K562 (cell line): Measurements from ENCODE around the gene GPR3. TPM values are rescaled to one million over a fixed set of nuclear protein-coding genes. Genes with fewer than 3 reads are reported as not detected.

ENCODE experiments used
- ATAC-seq: fragments of 200-7000 bp; cut with Tn5 transposase; 3 replicates; pipeline ENCODE4 v1.9.1; 2020; ENCODE audit warnings: moderate library complexity
- BruUV-seq: library from RNA; stranded (reverse); fragments of 400-500 nt; replicated peaks from 2 replicates; lab custom pipeline; 2021; lab: Mats Ljungman, UMichigan
- CTCF ChIA-PET: fragments of 300-600 bp; formaldehyde crosslinking; extraction: SDS; loops from one replicate; lab custom pipeline; 2021; ENCODE audit warnings: low intra/inter-chr PET ratio; lab: Yijun Ruan, JAX
- POLR2A ChIA-PET: fragments of 300-600, 350-650 bp; sonication (Branson Sonifier 250); formaldehyde crosslinking; extraction: SDS; loops from one replicate; lab custom pipeline; 2021; ENCODE audit warnings: antibody characterized with exemption, inconsistent platforms; lab: Yijun Ruan, JAX
- DNase-seq, 4 experiments: peaks; one replicate each; pipeline versions ENCODE4 v3.0.0 to v3.0.0-alpha.2; 2011 to 2018; ENCODE audit warnings: low spot score in 3 of 4, mixed read lengths in 3 of 4; ENCODE audit errors: extremely low read depth in 1 of 4
- FAIRE-seq: peaks from 2 replicates; lab custom pipeline; 2011; peaks lifted over from hg19 to GRCh38; lab: Jason Lieb, UNC
- H2AFZ ChIP-seq: 2 replicates; pipeline ENCODE4 v1.6.0; 2011; ENCODE audit warnings: low read depth, low read length, control low read depth, inconsistent platforms
- H3K27ac ChIP-seq: fragments of 200-600 bp; 3 replicates; pipeline ENCODE4 v1.8.0; 2011; ENCODE audit warnings: low read depth, mild to moderate bottlenecking, control low read depth, inconsistent platforms, low read length, moderate library complexity, mixed read lengths; ENCODE audit errors: extremely low read depth
- H3K27me3 ChIP-seq, 2 experiments: fragments of 300-600 bp in 1 of 2; 2 replicates in 1 of 2; 3 replicates in 1 of 2; pipeline versions ENCODE4 v1.6.0 to v1.8.0; 2011; ENCODE audit warnings: inconsistent platforms in 2 of 2, low read length in 2 of 2, mild to moderate bottlenecking in 1 of 2, mixed read lengths in 1 of 2, moderate library complexity in 1 of 2; ENCODE audit not compliant: control insufficient read depth in 2 of 2, insufficient read depth in 2 of 2
- H3K36me3 ChIP-seq: fragments of 300-600 bp; 3 replicates; pipeline ENCODE4 v1.8.0; 2011; ENCODE audit warnings: mild to moderate bottlenecking, low read length, inconsistent platforms; ENCODE audit not compliant: control insufficient read depth, insufficient read depth
- H3K4me1 ChIP-seq, 2 experiments: fragments of 200-600 bp in 1 of 2; replicated peaks in 1 of 2; 2 replicates in 1 of 2; 3 replicates in 1 of 2; pipeline versions ENCODE4 v1.5.1 to v1.8.0; 2011; ENCODE audit warnings: inconsistent platforms in 2 of 2, low read length in 2 of 2, mild to moderate bottlenecking in 1 of 2, mixed read lengths in 1 of 2, moderate library complexity in 1 of 2; ENCODE audit not compliant: control insufficient read depth in 2 of 2, insufficient read depth in 2 of 2
- H3K4me2 ChIP-seq: 2 replicates; pipeline ENCODE4 v1.6.1; 2011; ENCODE audit warnings: low read length, control low read depth, inconsistent platforms, mixed read lengths; ENCODE audit not compliant: insufficient read depth
- H3K4me3 ChIP-seq: fragments of 200-600 bp; sonication (generic), shearing (Covaris generic); 2 replicates; pipeline ENCODE4 v1.5.1; 2016; ENCODE audit warnings: control low read depth, inconsistent platforms
- H3K79me2 ChIP-seq: fragments of 200-600 bp; 3 replicates; pipeline ENCODE4 v1.8.0; 2011; ENCODE audit warnings: low read length, inconsistent platforms; ENCODE audit not compliant: control insufficient read depth, insufficient read depth
- H3K9ac ChIP-seq, 2 experiments: 2 replicates each; pipeline versions ENCODE4 v1.6.0 to v1.6.1; 2011; ENCODE audit warnings: low read depth in 2 of 2, low read length in 2 of 2, control low read depth in 1 of 2, inconsistent platforms in 1 of 2, mild to moderate bottlenecking in 1 of 2, mixed read lengths in 1 of 2; ENCODE audit not compliant: insufficient read depth in 1 of 2
- H3K9me1 ChIP-seq: one replicate; pipeline ENCODE4 v1.6.0; 2011; ENCODE audit warnings: inconsistent platforms, mild to moderate bottlenecking, low read length, moderate library complexity; ENCODE audit not compliant: control insufficient read depth, insufficient read depth
- H3K9me3 ChIP-seq: replicated peaks from 2 replicates; pipeline ENCODE4 v1.5.1; 2011; ENCODE audit warnings: low read depth, low read length, inconsistent platforms; ENCODE audit not compliant: control insufficient read depth, insufficient read depth
- H4K20me1 ChIP-seq: replicated peaks from 2 replicates; pipeline ENCODE4 v1.6.1; 2011; ENCODE audit warnings: low read length, inconsistent platforms, mixed read lengths; ENCODE audit not compliant: control insufficient read depth, insufficient read depth
- CCNT2 ChIP-seq: IDR thresholded peaks from 2 replicates; pipeline ENCODE4 v1.6.1; 2011; ENCODE audit warnings: borderline replicate concordance, low read depth, mild to moderate bottlenecking, moderate library complexity, mixed read lengths, low read length; ENCODE audit not compliant: insufficient read length; ENCODE audit errors: extremely low read depth
- CEBPB ChIP-seq: fragments of 450-650 bp; IDR thresholded peaks from 2 replicates; pipeline ENCODE4 v1.6.1; 2016; ENCODE audit warnings: missing genetic modification characterization, missing compliant biosample characterization
- DDX20 ChIP-seq: fragments of 450-650 bp; IDR thresholded peaks from 2 replicates; pipeline ENCODE4 v1.6.1; 2016; ENCODE audit warnings: missing genetic modification characterization, low read depth, mild to moderate bottlenecking, missing compliant biosample characterization, moderate library complexity
- ETV1 ChIP-seq: fragments of 450-650 bp; conservative IDR thresholded peaks from 2 replicates; pipeline ENCODE4 v1.6.1; 2016; ENCODE audit warnings: missing genetic modification characterization, control low read depth, low read depth, missing compliant biosample characterization
- MAX ChIP-seq: sonication (generic); formaldehyde crosslinking; IDR thresholded peaks from 2 replicates; pipeline ENCODE4 v1.9.0; 2022; ENCODE audit warnings: mild to moderate bottlenecking, missing genetic modification reagents
- MIER1 ChIP-seq: fragments of 450-650 bp; IDR thresholded peaks from 2 replicates; pipeline ENCODE4 v1.6.1; 2016; ENCODE audit warnings: antibody characterized with exemption, mild to moderate bottlenecking, low read depth
- NFRKB ChIP-seq: fragments of 450-650 bp; IDR thresholded peaks from 2 replicates; pipeline ENCODE4 v1.6.1; 2016; ENCODE audit warnings: low read depth
- STAT5B ChIP-seq: fragments of 250-450 bp; sonication (Bioruptor Pico); IDR thresholded peaks from 2 replicates; pipeline ENCODE4 v1.8.0; 2021; ENCODE audit warnings: mild to moderate bottlenecking, inconsistent platforms
- TBP ChIP-seq: optimal IDR thresholded peaks from 2 replicates; pipeline ENCODE3; 2011; ENCODE audit warnings: low read depth, low read length, improper control_type of control experiment
- ZBTB33 ChIP-seq: sonication (generic); formaldehyde crosslinking; IDR thresholded peaks from 2 replicates; pipeline ENCODE4 v1.8.1; 2023; ENCODE audit warnings: mild to moderate bottlenecking, missing genetic modification reagents
- ZNF445 ChIP-seq: fragments of 250-450 bp; sonication (Bioruptor Pico); IDR thresholded peaks from 2 replicates; pipeline ENCODE4 v1.4.0; 2020; ENCODE audit warnings: low read depth, mild to moderate bottlenecking, moderate library complexity
- WGBS: fragments of 100-300 bp; shearing (Covaris generic); methylation state at CpG from one replicate; pipeline ENCODE4 v1.1.6; 2016; ENCODE audit warnings: low coverage, mixed read lengths; ENCODE audit not compliant: insufficient coverage; ENCODE audit errors: missing lambda C conversion rate; 5-methylcytosine and 5-hydroxymethylcytosine counted together
- in situ Hi-C: fragments of 300-500 bp; cut with MboI; formaldehyde crosslinking; loops from 4 replicates; pipeline ENCODE4 v1.15.0; 2018; ENCODE audit warnings: inconsistent platforms, mixed read lengths
- intact Hi-C: fragments of 100-400 bp; cut with micrococcal nuclease; formaldehyde crosslinking; loops from 2 replicates; pipeline ENCODE4 v1.14.2; 2022
- polyA plus RNA-seq, 8 experiments: library from polyadenylated mRNA; depleted of rRNA in 4 of 8; stranded (reverse) in 5 of 8; unstranded in 3 of 8; fragments of >200 nt; fragmentation: Nextera tagmentation in 2 of 8; fragmentation: Illumina TruSeq in 1 of 8; extraction: Ambion mirVana in 2 of 8; extraction: Trizol in 1 of 8; gene quantifications; 2 replicates each; pipeline versions ENCODE4 v1.2.1 to v1.2.3, GENCODE V29; 2011 to 2014; ENCODE audit warnings: inconsistent platforms in 1 of 8, missing spikeins in 1 of 8
- total RNA-seq, 7 experiments: library from RNA; depleted of rRNA in 6 of 7; stranded (reverse); fragments of >200 nt in 6 of 7; fragmentation: Illumina TruSeq in 2 of 7; extraction: Trizol in 2 of 7; gene quantifications; 2 replicates each; pipeline versions ENCODE4 v1.2.1 to v1.2.3, GENCODE V29; 2011 to 2021; ENCODE audit warnings: low replicate concordance in 1 of 7

The GPR3 gene
- total and polyA plus RNA-seq, 9 of the 15 experiments (the other 6 are each of a cell fraction or from before 2014, with no cell fraction given) = 0.24 to 11.5 (median 3.7) TPM

- no TSS peak for BruUV-seq
- H3K4me1 ChIP-seq = peaks cover 18 to 64% of the 10 kb centered on the region in 2 experiments
- no peaks in the 10 kb centered on the region for H3K27me3 ChIP-seq
- ATAC-seq (peak; percentile 40), DNase-seq (peak; percentile 50 to 87 (median 74)), FAIRE-seq (peak; percentile 23)
- no peaks in the 10 kb centered on the region for H3K9me1 ChIP-seq
- H3K9ac ChIP-seq = peak overlapping the region in 1 of 2 experiments; percentile 87; a peak in 2 of 4 replicates
- no peak overlapping the region for H3K27ac ChIP-seq
- WGBS = 40% methylated on average over 53 of the region's 71 CpGs
- no peaks in the 10 kb centered on the region for H3K79me2 ChIP-seq
- H3K4me3 ChIP-seq = peak overlapping the region; percentile 30
- ChIA-PET CTCF (no interaction called here), POLR2A (interaction anchor here (0.6 to 0.9 kb wide), 3 partner anchors 10 to 75 kb away, joined by 3 to 5 read pairs (median 3); no protein-coding TSS in a partner anchor)
- peaks cover 10% of the 10 kb centered on the region; the same call in 1 of the 2 replicates for H4K20me1 ChIP-seq
- peak overlapping the region; percentile 86 for H2AFZ ChIP-seq
- H3K4me2 ChIP-seq = peak overlapping the region; percentile 68
- in situ Hi-C loops = no loop called here
- intact Hi-C loops = loop anchor here (10.0 kb wide), 1 partner anchor 166 kb away; no protein-coding TSS in a partner anchor
- peaks cover 12% of the 10 kb centered on the region; the same call in 2 of the 3 replicates for H3K36me3 ChIP-seq
- no peaks in the 10 kb centered on the region for H3K9me3 ChIP-seq
- TF ChIP-seq TBP (no peak), CEBPB (tag) (no peak), STAT5B (no peak), ZBTB33 (CRISPR knock-in tag) (peak; percentile 71), NFRKB (no peak), DDX20 (no peak), MAX (CRISPR knock-in tag) (peak; percentile 56), CCNT2 (no peak), ETV1 (tag) (no peak), ZNF445 (CRISPR knock-in tag) (no peak), MIER1 (no peak)
Observed at GRCh38 chr1:27360159-27361043, 32.0 kb upstream of the GPR3 start.
